SK-N-SH (cell line): ENCODE measurements around the gene TOLLIP. TPM values are rescaled to one million over a fixed set of nuclear protein-coding genes. Genes with fewer than 3 reads are reported as not detected.

Experiments used
- CTCF ChIA-PET: fragments of 300-600, 350-600 bp; formaldehyde crosslinking; extraction: SDS; loops from one replicate; lab custom pipeline; 2021; lab: Yijun Ruan, JAX
- POLR2A ChIA-PET: fragments of 350-600 bp; sonication (Branson Sonifier 250); formaldehyde crosslinking; extraction: SDS; loops from one replicate; lab custom pipeline; 2020; ENCODE audit warnings: antibody characterized with exemption, inconsistent platforms; lab: Yijun Ruan, JAX
- DNase-seq: peaks from one replicate; pipeline ENCODE4 v3.0.0; 2012
- H2AFZ ChIP-seq: fragments of 200-600 bp; sonication (generic); 2 replicates; pipeline ENCODE4 v1.8.1; 2016; ENCODE audit warnings: antibody characterized with exemption, mild to moderate bottlenecking, low read depth
- H3F3A ChIP-seq: fragments of 200-600 bp; sonication (generic); replicated peaks from 2 replicates; pipeline ENCODE3; 2016; ENCODE audit warnings: antibody characterized with exemption, mild to moderate bottlenecking; ENCODE audit not compliant: insufficient read depth
- H3K27ac ChIP-seq, 2 experiments: fragments of 200-500 bp in 1 of 2; fragments of 200-600 bp in 1 of 2; sonication (Bioruptor generic) in 1 of 2; sonication (generic), shearing (Covaris generic) in 1 of 2; 2 replicates each; pipeline versions ENCODE4 v1.5.1 to v1.6.1; 2014 to 2016; ENCODE audit warnings: low read depth in 2 of 2, inconsistent platforms in 1 of 2, low read length in 1 of 2, mild to moderate bottlenecking in 1 of 2, mixed read lengths in 1 of 2
- H3K27me3 ChIP-seq: fragments of 200-600 bp; sonication (generic), shearing (Covaris generic); 2 replicates; pipeline ENCODE4 v1.6.1; 2016; ENCODE audit warnings: mixed run types; ENCODE audit not compliant: insufficient read depth
- H3K36me3 ChIP-seq, 2 experiments: fragments of 200-500 bp in 1 of 2; fragments of 200-600 bp in 1 of 2; sonication (Bioruptor generic) in 1 of 2; sonication (generic) in 1 of 2; replicated peaks in 1 of 2; 2 replicates each; pipeline versions ENCODE3 to v1.5.1; 2014 to 2016; ENCODE audit warnings: low read length in 1 of 2, mild to moderate bottlenecking in 1 of 2; ENCODE audit not compliant: insufficient read depth in 2 of 2, control insufficient read depth in 1 of 2
- H3K4me1 ChIP-seq, 2 experiments: fragments of 200-500 bp in 1 of 2; fragments of 200-600 bp in 1 of 2; sonication (Bioruptor generic) in 1 of 2; sonication (generic), shearing (Covaris generic) in 1 of 2; 2 replicates each; pipeline versions ENCODE4 v1.5.1 to v1.6.1; 2014 to 2016; ENCODE audit warnings: low read depth in 1 of 2, low read length in 1 of 2, mixed run types in 1 of 2; ENCODE audit not compliant: insufficient read depth in 2 of 2, control insufficient read depth in 1 of 2
- H3K4me2 ChIP-seq: fragments of 200-600 bp; sonication (generic), shearing (Covaris generic); 2 replicates; pipeline ENCODE4 v1.6.1; 2017; ENCODE audit warnings: mixed run types
- H3K4me3 ChIP-seq, 2 experiments: fragments of 200-500 bp in 1 of 2; fragments of 200-600 bp in 1 of 2; sonication (Bioruptor generic) in 1 of 2; sonication (generic), shearing (Covaris generic) in 1 of 2; 2 replicates each; pipeline versions ENCODE4 v1.5.1 to v1.8.1; 2014 to 2016; ENCODE audit warnings: low read depth in 2 of 2, inconsistent platforms in 1 of 2, low read length in 1 of 2, mild to moderate bottlenecking in 1 of 2, mixed read lengths in 1 of 2, moderate library complexity in 1 of 2
- H3K79me2 ChIP-seq: fragments of 200-600 bp; sonication (generic); 2 replicates; pipeline ENCODE4 v1.8.1; 2017; ENCODE audit warnings: mild to moderate bottlenecking; ENCODE audit not compliant: insufficient read depth
- H3K9ac ChIP-seq: fragments of 200-600 bp; sonication (generic); 2 replicates; pipeline ENCODE4 v1.6.1; 2017; ENCODE audit warnings: mixed run types
- H3K9me2 ChIP-seq: fragments of 200-600 bp; sonication (generic); 2 replicates; pipeline ENCODE4 v1.6.1; 2017; ENCODE audit warnings: mixed run types
- H3K9me3 ChIP-seq: fragments of 200-600 bp; sonication (generic); 2 replicates; pipeline ENCODE4 v1.6.1; 2017; ENCODE audit warnings: mixed run types, mild to moderate bottlenecking, moderate library complexity
- H4K20me1 ChIP-seq: fragments of 200-600 bp; sonication (generic); 2 replicates; pipeline ENCODE4 v1.6.1; 2017; ENCODE audit warnings: mild to moderate bottlenecking, mixed run types; ENCODE audit not compliant: insufficient read depth
- ELF1 ChIP-seq: IDR thresholded peaks from 2 replicates; pipeline ENCODE4 v1.4.0; 2012
- EP300 ChIP-seq, 2 experiments: IDR thresholded peaks; 2 replicates each; pipeline versions ENCODE4 v1.4.0 to v1.6.1; 2012; ENCODE audit warnings: borderline replicate concordance in 1 of 2, low read depth in 1 of 2, low read length in 1 of 2
- EZH2phosphoT487 ChIP-seq: fragments of 200-600 bp; sonication (generic); IDR thresholded peaks from 2 replicates; pipeline ENCODE4 v1.6.1; 2017; ENCODE audit warnings: low read depth, mixed run types, mild to moderate bottlenecking, antibody characterized with exemption, moderate library complexity, borderline replicate concordance
- FOSL2 ChIP-seq: IDR thresholded peaks from 2 replicates; pipeline ENCODE4 v1.4.0; 2012; ENCODE audit warnings: low read depth, mild to moderate bottlenecking, moderate library complexity, borderline replicate concordance
- GATA2 ChIP-seq: sonication (generic); formaldehyde crosslinking; IDR thresholded peaks from 2 replicates; pipeline ENCODE4 v1.5.0; 2020; ENCODE audit warnings: mild to moderate bottlenecking, missing genetic modification reagents
- NFIC ChIP-seq: IDR thresholded peaks from 2 replicates; pipeline ENCODE4 v1.4.0; 2012; ENCODE audit warnings: borderline replicate concordance
- NRF1 ChIP-seq: IDR thresholded peaks from 2 replicates; pipeline ENCODE4 v1.6.1; 2012; ENCODE audit warnings: low read depth, mild to moderate bottlenecking, low read length
- POLR2AphosphoS5 ChIP-seq: IDR thresholded peaks from 2 replicates; pipeline ENCODE4 v1.6.1; 2012; ENCODE audit warnings: low read depth, low read length
- RAD21 ChIP-seq: IDR thresholded peaks from 2 replicates; pipeline ENCODE4 v1.6.1; 2012; ENCODE audit warnings: mild to moderate bottlenecking, low read length
- RCOR1 ChIP-seq: fragments of 150-350 bp; IDR thresholded peaks from 2 replicates; pipeline ENCODE4 v1.6.1; 2017; ENCODE audit warnings: antibody characterized with exemption, low read length
- SIN3A ChIP-seq: IDR thresholded peaks from 2 replicates; pipeline ENCODE4 v1.6.1; 2012; ENCODE audit warnings: low read depth, mild to moderate bottlenecking, low read length, moderate library complexity, borderline replicate concordance
- TCF12 ChIP-seq: IDR thresholded peaks from 2 replicates; pipeline ENCODE4 v1.4.0; 2012
- TEAD4 ChIP-seq: IDR thresholded peaks from 2 replicates; pipeline ENCODE4 v1.4.0; 2012; ENCODE audit warnings: mild to moderate bottlenecking, borderline replicate concordance; ENCODE audit not compliant: insufficient read depth
- YY1 ChIP-seq: IDR thresholded peaks from 2 replicates; pipeline ENCODE4 v1.4.0; 2012; ENCODE audit warnings: low read depth, mild to moderate bottlenecking
- WGBS: methylation state at CpG from one replicate; pipeline ENCODE4 v1.1.6; 2017; ENCODE audit warnings: low lambda C conversion rate; 5-methylcytosine and 5-hydroxymethylcytosine counted together
- polyA plus RNA-seq, 3 experiments: library from polyadenylated mRNA; depleted of rRNA; stranded (reverse); fragments of >200 nt; gene quantifications; 2 replicates each; pipeline ENCODE4 v1.2.3, GENCODE V29; 2012
- TF ChIP-seq, protein P1 (sequence below): IDR thresholded peaks from 2 replicates; pipeline ENCODE4 v1.4.0; 2012; ENCODE audit warnings: low read depth, borderline replicate concordance
- TF ChIP-seq, protein P2 (sequence below): fragments of 200-600 bp; sonication (generic); IDR thresholded peaks from 2 replicates; pipeline ENCODE4 v1.6.1; 2017; ENCODE audit warnings: antibody characterized with exemption, mild to moderate bottlenecking, moderate library complexity
- TF ChIP-seq, protein P3 (sequence below): fragments of 150-350 bp; IDR thresholded peaks from 2 replicates; pipeline ENCODE4 v1.6.1; 2017; ENCODE audit warnings: antibody characterized with exemption, low read length, low read depth, borderline replicate concordance
- TF ChIP-seq, protein P4 (sequence below): IDR thresholded peaks from 2 replicates; pipeline ENCODE4 v1.6.1; 2012; ENCODE audit warnings: mild to moderate bottlenecking, low read depth, low read length, moderate library complexity
- TF ChIP-seq, protein P5 (sequence below): IDR thresholded peaks from 2 replicates; pipeline ENCODE4 v1.4.0; 2012; ENCODE audit warnings: low read depth, borderline replicate concordance

The TOLLIP gene
- polyA plus RNA-seq, 1 of the 3 experiments (the other 2 are of a cell fraction): 55.4 TPM

DNA sequence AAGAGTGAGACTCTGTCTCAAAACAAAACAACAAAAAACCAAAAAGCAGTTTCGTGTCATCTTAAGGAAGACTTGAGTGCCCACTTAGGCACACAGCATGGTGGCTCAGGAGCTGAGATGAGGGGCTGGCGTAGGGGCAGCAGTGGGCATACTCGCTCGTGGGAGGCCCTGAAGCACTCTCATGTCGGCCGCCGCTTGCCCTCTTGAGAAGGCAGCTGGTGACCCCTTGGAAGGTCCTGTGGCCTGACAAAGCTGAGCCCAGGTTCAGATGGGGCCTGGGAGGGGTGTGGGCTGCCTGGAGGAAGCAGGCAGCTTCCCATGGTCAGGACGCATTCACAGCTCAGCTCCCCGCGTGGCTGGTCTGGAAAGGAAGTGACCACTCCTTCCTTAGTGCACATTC lies 71.6 kb downstream of the TOLLIP start:
- no peak for TF ChIP-seq TCF12
- no peak for TF ChIP-seq RAD21
- no peak for TF ChIP-seq YY1
- no peak for TF ChIP-seq NRF1
- no peak for TF ChIP-seq POLR2AphosphoS5
- no peaks in the 10 kb centered on the region for H3K9me3 ChIP-seq
- no peak for DNase-seq
- H3K9ac ChIP-seq: no peak overlapping the region
- no peaks in the 10 kb centered on the region for H3K4me1 ChIP-seq
- H3K27ac ChIP-seq: no peak overlapping the region
- no peaks in the 10 kb centered on the region for H3K36me3 ChIP-seq
- no peaks in the 10 kb centered on the region for H3K79me2 ChIP-seq
- H3K4me2 ChIP-seq: no peak overlapping the region
- H2AFZ ChIP-seq: no peak overlapping the region
- no peak overlapping the region for H3K4me3 ChIP-seq
- H3F3A ChIP-seq: no peaks in the 10 kb centered on the region
- H4K20me1 ChIP-seq: no peaks in the 10 kb centered on the region
- CTCF ChIA-PET: interaction anchor here (1.2 to 1.4 kb wide), 2 partner anchors 35 to 309 kb away, joined by 3 read pairs; no protein-coding TSS in a partner anchor
- no peaks in the 10 kb centered on the region for H3K27me3 ChIP-seq
- no peaks in the 10 kb centered on the region for H3K9me2 ChIP-seq
- POLR2A ChIA-PET: no interaction called here
- WGBS: 55% methylated on average over 7 of the region's 10 CpGs

DNA sequence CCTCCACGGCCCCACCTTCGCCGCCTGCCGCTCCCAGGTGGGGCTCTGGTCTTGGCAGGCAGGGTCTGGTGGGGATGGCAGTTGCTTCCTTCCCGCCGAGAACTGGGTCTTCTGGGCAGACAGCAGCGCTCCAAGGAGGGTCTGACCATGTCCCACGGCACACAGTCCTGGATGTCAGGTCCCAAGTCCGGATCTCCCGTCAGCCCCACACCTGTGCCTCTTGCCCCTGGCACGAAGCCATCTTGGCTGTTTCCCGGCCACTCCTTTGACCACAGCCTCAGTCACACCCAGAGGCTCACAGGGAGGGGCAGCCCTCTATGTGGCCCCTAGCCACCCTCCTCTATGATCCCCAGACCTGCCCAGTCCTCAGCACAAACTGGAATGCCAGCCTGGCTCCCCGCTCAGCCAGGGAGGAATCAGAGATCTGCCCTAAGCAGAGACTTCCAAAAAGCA lies 72.3 kb downstream of the TOLLIP start:
- H3K4me1 ChIP-seq: no peaks in the 10 kb centered on the region
- H3F3A ChIP-seq: no peaks in the 10 kb centered on the region
- ChIA-PET CTCF (interaction anchor here (1.0 kb wide), 1 partner anchor 26 kb away, joined by 3 read pairs; no protein-coding TSS in a partner anchor), POLR2A (no interaction called here)
- no peaks in the 10 kb centered on the region for H3K9me2 ChIP-seq
- no peak overlapping the region for H2AFZ ChIP-seq
- 62% methylated on average over 9 of the region's 13 CpGs for WGBS
- H3K36me3 ChIP-seq: no peaks in the 10 kb centered on the region
- H3K4me2 ChIP-seq: no peak overlapping the region
- no peak overlapping the region for H3K4me3 ChIP-seq
- H3K9me3 ChIP-seq: no peaks in the 10 kb centered on the region
- H4K20me1 ChIP-seq: no peaks in the 10 kb centered on the region
- DNase-seq: no peak
- H3K27me3 ChIP-seq: no peaks in the 10 kb centered on the region
- H3K79me2 ChIP-seq: no peaks in the 10 kb centered on the region
- H3K9ac ChIP-seq: no peak overlapping the region
- H3K27ac ChIP-seq: no peak overlapping the region
- TF ChIP-seq NRF1 (no peak), ELF1 (no peak), SIN3A (no peak), FOSL2 (no peak), EZH2phosphoT487 (no peak), TEAD4 (no peak), TCF12 (no peak), RCOR1 (no peak), GATA2 (CRISPR knock-in tag) (no peak), NFIC (no peak), EP300 (IDR thresholded peaks at IDR 0.05; ENCODE audit: borderline replicate concordance in 1 of 2, low read depth in 1 of 2, low read length in 1 of 2) (no peak), POLR2AphosphoS5 (no peak)
- TF ChIP-seq, protein P1, sequence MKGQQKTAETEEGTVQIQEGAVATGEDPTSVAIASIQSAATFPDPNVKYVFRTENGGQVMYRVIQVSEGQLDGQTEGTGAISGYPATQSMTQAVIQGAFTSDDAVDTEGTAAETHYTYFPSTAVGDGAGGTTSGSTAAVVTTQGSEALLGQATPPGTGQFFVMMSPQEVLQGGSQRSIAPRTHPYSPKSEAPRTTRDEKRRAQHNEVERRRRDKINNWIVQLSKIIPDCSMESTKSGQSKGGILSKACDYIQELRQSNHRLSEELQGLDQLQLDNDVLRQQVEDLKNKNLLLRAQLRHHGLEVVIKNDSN: no peak
- TF ChIP-seq, protein P2, sequence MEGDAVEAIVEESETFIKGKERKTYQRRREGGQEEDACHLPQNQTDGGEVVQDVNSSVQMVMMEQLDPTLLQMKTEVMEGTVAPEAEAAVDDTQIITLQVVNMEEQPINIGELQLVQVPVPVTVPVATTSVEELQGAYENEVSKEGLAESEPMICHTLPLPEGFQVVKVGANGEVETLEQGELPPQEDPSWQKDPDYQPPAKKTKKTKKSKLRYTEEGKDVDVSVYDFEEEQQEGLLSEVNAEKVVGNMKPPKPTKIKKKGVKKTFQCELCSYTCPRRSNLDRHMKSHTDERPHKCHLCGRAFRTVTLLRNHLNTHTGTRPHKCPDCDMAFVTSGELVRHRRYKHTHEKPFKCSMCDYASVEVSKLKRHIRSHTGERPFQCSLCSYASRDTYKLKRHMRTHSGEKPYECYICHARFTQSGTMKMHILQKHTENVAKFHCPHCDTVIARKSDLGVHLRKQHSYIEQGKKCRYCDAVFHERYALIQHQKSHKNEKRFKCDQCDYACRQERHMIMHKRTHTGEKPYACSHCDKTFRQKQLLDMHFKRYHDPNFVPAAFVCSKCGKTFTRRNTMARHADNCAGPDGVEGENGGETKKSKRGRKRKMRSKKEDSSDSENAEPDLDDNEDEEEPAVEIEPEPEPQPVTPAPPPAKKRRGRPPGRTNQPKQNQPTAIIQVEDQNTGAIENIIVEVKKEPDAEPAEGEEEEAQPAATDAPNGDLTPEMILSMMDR: no peak
- TF ChIP-seq, protein P3, sequence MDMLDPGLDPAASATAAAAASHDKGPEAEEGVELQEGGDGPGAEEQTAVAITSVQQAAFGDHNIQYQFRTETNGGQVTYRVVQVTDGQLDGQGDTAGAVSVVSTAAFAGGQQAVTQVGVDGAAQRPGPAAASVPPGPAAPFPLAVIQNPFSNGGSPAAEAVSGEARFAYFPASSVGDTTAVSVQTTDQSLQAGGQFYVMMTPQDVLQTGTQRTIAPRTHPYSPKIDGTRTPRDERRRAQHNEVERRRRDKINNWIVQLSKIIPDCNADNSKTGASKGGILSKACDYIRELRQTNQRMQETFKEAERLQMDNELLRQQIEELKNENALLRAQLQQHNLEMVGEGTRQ: no peak
- TF ChIP-seq, protein P4, sequence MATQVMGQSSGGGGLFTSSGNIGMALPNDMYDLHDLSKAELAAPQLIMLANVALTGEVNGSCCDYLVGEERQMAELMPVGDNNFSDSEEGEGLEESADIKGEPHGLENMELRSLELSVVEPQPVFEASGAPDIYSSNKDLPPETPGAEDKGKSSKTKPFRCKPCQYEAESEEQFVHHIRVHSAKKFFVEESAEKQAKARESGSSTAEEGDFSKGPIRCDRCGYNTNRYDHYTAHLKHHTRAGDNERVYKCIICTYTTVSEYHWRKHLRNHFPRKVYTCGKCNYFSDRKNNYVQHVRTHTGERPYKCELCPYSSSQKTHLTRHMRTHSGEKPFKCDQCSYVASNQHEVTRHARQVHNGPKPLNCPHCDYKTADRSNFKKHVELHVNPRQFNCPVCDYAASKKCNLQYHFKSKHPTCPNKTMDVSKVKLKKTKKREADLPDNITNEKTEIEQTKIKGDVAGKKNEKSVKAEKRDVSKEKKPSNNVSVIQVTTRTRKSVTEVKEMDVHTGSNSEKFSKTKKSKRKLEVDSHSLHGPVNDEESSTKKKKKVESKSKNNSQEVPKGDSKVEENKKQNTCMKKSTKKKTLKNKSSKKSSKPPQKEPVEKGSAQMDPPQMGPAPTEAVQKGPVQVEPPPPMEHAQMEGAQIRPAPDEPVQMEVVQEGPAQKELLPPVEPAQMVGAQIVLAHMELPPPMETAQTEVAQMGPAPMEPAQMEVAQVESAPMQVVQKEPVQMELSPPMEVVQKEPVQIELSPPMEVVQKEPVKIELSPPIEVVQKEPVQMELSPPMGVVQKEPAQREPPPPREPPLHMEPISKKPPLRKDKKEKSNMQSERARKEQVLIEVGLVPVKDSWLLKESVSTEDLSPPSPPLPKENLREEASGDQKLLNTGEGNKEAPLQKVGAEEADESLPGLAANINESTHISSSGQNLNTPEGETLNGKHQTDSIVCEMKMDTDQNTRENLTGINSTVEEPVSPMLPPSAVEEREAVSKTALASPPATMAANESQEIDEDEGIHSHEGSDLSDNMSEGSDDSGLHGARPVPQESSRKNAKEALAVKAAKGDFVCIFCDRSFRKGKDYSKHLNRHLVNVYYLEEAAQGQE: no peak
- TF ChIP-seq, protein P5, sequence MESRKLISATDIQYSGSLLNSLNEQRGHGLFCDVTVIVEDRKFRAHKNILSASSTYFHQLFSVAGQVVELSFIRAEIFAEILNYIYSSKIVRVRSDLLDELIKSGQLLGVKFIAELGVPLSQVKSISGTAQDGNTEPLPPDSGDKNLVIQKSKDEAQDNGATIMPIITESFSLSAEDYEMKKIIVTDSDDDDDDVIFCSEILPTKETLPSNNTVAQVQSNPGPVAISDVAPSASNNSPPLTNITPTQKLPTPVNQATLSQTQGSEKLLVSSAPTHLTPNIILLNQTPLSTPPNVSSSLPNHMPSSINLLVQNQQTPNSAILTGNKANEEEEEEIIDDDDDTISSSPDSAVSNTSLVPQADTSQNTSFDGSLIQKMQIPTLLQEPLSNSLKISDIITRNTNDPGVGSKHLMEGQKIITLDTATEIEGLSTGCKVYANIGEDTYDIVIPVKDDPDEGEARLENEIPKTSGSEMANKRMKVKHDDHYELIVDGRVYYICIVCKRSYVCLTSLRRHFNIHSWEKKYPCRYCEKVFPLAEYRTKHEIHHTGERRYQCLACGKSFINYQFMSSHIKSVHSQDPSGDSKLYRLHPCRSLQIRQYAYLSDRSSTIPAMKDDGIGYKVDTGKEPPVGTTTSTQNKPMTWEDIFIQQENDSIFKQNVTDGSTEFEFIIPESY: no peak
